Ishikawa (cell line): Measurements from ENCODE around the gene PRICKLE1.

Experiments used
- CREB1 ChIP-seq: IDR thresholded peaks from 2 replicates; pipeline ENCODE4 v1.6.1; 2012; ENCODE audit warnings: low read depth
- EP300 ChIP-seq: IDR thresholded peaks from 2 replicates; pipeline ENCODE4 v1.6.1; 2012; ENCODE audit warnings: borderline replicate concordance
- FOXM1 ChIP-seq: IDR thresholded peaks from 2 replicates; pipeline ENCODE4 v1.6.1; 2012; ENCODE audit warnings: low read depth, borderline replicate concordance
- RAD21 ChIP-seq: IDR thresholded peaks from 2 replicates; pipeline ENCODE4 v1.6.1; 2012; ENCODE audit warnings: low read depth
- TAF1 ChIP-seq: IDR thresholded peaks from 2 replicates; pipeline ENCODE4 v1.6.1; 2012; ENCODE audit warnings: low read depth, mild to moderate bottlenecking
- TCF12 ChIP-seq: IDR thresholded peaks from 2 replicates; pipeline ENCODE4 v1.6.1; 2012; ENCODE audit warnings: low read depth
- TEAD4 ChIP-seq: IDR thresholded peaks from 2 replicates; pipeline ENCODE4 v1.6.1; 2012
- YY1 ChIP-seq: IDR thresholded peaks from 2 replicates; pipeline ENCODE4 v1.6.1; 2012; ENCODE audit warnings: low read depth
- TF ChIP-seq, protein P1 (sequence below): IDR thresholded peaks from 2 replicates; pipeline ENCODE4 v1.6.1; 2012
- TF ChIP-seq, protein P2 (sequence below): IDR thresholded peaks from 2 replicates; pipeline ENCODE4 v1.6.1; 2012; ENCODE audit warnings: low read depth, mild to moderate bottlenecking
- TF ChIP-seq, protein P3 (sequence below): IDR thresholded peaks from 2 replicates; pipeline ENCODE4 v1.6.1; 2012

DNA sequence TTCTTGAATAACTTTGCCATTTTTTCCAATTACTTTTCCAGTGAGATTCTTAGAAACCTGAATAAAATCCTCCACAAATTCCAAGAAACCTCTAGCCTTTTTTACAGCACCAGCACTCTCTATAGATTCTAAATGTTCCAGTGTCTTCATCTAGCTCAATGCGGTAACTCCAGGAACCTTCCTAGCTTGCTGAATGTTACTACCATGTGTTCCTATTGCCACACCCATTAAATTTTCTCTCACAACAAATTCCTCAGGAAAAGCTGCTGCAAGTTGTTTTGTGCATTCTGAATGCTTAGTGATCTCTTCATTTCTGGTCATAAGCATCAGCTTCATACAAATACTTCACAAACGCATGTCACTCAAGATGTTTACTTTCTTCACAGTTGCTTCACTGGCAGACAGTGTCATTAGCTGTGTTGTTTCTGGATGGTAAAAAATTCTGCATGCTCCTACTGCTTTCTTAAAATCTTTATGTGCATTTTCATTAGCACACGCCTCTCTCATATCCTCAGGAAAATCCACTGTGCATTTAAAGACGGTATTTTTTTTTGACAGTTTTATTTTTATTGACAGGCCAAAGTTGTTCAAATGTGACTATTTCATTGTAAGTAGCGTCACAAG is 156.9 kb downstream of the PRICKLE1 start:
- TF ChIP-seq YY1 (no peak), EP300 (no peak), CREB1 (no peak), TCF12 (no peak), RAD21 (no peak), TAF1 (no peak), FOXM1 (no peak), TEAD4 (no peak)
- TF ChIP-seq, protein P1, sequence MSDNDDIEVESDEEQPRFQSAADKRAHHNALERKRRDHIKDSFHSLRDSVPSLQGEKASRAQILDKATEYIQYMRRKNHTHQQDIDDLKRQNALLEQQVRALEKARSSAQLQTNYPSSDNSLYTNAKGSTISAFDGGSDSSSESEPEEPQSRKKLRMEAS: no peak
- TF ChIP-seq, protein P2, sequence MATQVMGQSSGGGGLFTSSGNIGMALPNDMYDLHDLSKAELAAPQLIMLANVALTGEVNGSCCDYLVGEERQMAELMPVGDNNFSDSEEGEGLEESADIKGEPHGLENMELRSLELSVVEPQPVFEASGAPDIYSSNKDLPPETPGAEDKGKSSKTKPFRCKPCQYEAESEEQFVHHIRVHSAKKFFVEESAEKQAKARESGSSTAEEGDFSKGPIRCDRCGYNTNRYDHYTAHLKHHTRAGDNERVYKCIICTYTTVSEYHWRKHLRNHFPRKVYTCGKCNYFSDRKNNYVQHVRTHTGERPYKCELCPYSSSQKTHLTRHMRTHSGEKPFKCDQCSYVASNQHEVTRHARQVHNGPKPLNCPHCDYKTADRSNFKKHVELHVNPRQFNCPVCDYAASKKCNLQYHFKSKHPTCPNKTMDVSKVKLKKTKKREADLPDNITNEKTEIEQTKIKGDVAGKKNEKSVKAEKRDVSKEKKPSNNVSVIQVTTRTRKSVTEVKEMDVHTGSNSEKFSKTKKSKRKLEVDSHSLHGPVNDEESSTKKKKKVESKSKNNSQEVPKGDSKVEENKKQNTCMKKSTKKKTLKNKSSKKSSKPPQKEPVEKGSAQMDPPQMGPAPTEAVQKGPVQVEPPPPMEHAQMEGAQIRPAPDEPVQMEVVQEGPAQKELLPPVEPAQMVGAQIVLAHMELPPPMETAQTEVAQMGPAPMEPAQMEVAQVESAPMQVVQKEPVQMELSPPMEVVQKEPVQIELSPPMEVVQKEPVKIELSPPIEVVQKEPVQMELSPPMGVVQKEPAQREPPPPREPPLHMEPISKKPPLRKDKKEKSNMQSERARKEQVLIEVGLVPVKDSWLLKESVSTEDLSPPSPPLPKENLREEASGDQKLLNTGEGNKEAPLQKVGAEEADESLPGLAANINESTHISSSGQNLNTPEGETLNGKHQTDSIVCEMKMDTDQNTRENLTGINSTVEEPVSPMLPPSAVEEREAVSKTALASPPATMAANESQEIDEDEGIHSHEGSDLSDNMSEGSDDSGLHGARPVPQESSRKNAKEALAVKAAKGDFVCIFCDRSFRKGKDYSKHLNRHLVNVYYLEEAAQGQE: no peak
- TF ChIP-seq, protein P3, sequence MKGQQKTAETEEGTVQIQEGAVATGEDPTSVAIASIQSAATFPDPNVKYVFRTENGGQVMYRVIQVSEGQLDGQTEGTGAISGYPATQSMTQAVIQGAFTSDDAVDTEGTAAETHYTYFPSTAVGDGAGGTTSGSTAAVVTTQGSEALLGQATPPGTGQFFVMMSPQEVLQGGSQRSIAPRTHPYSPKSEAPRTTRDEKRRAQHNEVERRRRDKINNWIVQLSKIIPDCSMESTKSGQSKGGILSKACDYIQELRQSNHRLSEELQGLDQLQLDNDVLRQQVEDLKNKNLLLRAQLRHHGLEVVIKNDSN: no peak
